Embryonic facial prominence (tissue), 1 donor: ENCODE measurements around the gene MVB12B.

Experiments
- DNase-seq: peaks from one replicate; pipeline ENCODE4 v3.0.0-alpha.2; 2016; ENCODE audit errors: extremely low spot score

Gene MVB12B

DNA sequence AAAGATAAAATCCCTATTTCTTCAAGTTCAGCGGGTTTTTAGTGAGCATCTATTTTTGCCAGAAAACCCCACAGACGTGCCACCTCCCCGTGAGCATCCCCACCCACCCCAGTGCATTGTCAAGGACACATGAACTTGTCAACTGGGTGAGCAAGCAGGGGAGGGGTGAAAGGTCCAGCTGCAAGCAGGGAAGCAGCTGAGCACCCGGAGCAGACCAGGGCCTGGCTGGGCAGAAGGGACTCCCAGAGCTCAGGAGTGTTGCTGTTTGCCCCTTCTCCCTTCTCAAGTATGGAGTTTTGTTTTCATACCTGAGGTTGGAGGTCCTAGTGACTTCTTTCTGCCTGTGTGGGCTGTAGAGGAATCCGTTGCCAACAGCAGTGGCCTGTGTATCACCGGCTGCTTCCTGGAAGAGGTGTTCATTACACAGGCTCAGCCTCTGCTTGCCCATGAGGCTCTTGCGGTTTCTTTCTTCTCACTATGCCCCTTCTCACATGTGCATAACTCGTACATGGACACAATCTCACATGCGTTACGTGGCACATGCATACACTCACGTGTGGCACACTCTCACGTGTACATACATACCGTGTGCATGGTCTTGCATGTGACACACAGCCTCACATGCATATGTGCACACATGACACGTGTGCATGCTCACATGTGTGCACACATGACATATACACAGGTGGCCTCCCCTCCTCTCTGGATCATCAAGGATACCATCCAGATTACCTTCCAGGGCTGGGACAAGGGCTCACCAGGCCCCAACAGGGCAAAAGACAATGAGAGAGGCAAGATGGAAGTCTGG is 126.7 kb downstream of the MVB12B start:
- DNase-seq, result no peak

- DNase-seq, result no peak
Observed at GRCh38 chr9:126454215-126454614, 127.6 kb downstream of the MVB12B start.

GRCh38 chr9:126454795-126455194 is 128.2 kb downstream of the MVB12B start:
- no peak for DNase-seq

- no peak for DNase-seq
Observed at GRCh38 chr9:126456441-126457174, 130.0 kb downstream of the MVB12B start.

DNA sequence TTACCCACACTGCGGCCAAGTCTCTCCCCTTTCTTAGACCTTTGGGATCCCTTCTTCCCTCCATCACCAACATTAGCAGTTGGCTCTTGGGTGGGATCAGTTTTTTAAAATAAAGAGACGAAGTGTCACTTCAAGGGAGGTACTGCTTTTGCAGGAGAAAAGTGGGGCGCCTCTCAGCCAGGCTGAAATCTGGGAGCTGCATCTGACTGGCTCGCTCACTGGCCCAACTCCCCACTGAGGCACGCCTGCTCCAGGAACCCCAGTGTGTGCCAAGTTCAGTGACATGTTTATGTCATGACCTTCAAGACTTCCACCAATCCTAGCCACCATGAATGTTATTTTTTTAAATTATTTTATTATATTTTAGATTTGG is 130.5 kb downstream of the MVB12B start:
- DNase-seq, result no peak

- DNase-seq, result no peak
Observed at GRCh38 chr9:126457890-126458289, 131.3 kb downstream of the MVB12B start.

DNA sequence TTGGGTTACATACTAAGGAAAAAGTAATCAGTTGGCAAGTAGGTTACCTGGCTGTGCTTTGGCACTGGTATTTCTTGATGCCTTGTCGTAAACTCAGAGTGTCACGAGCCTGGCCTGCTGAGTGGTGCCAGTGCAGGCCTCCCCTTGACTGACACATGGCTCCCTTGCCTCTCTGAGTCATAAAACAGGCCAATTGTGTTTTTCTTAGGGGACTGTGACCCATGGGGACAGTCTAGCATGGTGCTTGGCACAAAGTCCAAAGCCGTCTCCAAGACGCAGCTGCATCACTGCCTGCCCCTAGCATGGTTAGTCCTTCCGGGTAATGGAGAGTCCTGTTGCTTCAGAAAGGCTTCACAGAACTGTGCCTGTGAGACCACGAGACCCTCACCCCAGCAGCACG is 132.5 kb downstream of the MVB12B start:
- DNase-seq, result no peak

- DNase-seq, result no peak
Observed at GRCh38 chr9:126459546-126459945, 132.9 kb downstream of the MVB12B start.

- no peak for DNase-seq
Observed at GRCh38 chr9:126459965-126460843, 133.6 kb downstream of the MVB12B start.

DNA sequence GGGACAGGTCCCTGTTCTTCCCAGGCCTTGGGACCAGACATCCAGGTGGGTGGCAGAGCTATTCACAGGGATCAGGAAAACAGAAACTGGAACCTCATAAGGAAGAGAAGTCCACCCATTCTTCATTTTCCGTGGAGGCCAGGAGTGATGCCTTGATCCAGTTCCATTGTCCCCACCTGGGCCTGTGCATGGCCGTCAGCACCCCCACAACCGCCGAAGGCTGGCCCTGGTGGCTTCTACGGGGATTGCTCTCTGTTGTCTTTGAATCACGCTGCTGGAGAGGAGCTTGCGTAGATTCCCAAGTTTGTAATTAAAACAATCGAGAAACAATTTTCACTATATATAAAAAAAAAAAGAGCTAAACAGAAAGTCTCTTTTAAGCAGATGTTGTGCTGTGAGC is 134.4 kb downstream of the MVB12B start:
- DNase-seq, result no peak

DNA sequence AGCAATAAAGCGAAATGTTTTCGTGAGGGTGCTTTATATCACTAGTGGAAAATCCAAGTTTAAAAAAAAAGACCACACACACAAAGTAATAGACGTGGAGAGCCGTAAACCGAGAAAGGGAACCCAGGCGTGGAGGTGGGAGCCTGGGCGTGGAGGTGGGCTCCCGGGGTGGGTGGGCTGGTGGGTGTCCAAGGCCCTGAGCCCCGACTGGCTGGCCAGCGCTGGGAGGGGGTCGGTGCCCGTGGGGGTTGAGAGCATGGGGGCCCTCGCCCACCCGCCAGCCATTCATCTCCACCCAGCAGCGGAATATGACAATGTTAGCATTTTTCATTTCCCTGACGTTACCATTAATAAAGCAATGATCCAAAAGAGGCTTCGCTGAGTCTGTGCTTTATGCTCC is 135.0 kb downstream of the MVB12B start:
- no peak for DNase-seq

DNA sequence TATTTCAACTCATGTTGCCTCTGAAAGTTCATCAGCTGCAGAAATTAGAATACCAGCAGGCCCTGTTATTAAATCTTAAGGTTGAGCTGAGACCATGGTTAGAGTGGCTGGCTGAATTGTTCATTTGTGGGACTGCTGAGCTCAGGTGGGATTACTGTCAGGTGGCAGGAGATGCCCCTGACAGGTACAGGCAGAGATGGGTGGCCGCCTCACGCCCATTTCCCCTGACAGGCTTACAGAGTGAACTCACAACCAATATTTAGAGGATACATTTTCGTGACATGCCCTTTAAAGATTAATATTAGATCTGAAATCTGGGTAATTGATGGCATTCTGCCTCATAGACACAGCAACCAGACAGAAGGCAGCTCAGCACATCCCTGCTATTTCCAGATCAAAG is 136.0 kb downstream of the MVB12B start:
- no peak for DNase-seq

GRCh38 chr9:126463426-126463825 is 136.8 kb downstream of the MVB12B start:
- no peak for DNase-seq

- DNase-seq, result no peak
Observed at GRCh38 chr9:126464694-126465441, 138.2 kb downstream of the MVB12B start.

- no peak for DNase-seq
Observed at GRCh38 chr9:126465977-126466376, 139.3 kb downstream of the MVB12B start.

- DNase-seq, result no peak
Observed at GRCh38 chr9:126468141-126468825, 141.7 kb downstream of the MVB12B start.

- no peak for DNase-seq
Observed at GRCh38 chr9:126470241-126470993, 143.8 kb downstream of the MVB12B start.

DNA sequence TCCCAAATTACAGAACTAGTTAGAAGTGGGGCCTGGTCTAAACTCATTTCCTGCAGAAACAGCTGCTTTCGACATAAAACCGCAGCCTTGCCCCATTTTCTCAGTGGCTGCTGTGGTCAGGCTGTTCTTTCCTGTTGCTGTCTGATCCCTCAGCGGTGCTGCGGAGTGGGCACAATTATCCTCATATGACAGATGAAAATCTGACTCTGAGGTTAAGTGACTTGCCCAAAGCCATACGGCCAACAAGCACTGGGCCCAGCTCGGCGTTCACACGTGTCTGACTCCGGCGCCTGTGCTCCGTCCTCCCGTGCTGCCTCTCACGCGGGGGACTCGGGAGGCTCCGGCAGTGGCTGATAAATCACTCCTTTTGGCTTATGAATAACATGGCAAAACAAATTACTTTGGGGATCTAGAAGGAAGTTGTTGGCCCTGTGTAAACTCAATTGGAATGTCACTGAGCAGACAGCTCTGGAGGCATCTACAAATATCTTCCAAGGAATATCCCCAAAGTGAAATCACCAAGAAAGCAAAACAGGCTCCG is 144.5 kb downstream of the MVB12B start:
- no peak for DNase-seq

DNA sequence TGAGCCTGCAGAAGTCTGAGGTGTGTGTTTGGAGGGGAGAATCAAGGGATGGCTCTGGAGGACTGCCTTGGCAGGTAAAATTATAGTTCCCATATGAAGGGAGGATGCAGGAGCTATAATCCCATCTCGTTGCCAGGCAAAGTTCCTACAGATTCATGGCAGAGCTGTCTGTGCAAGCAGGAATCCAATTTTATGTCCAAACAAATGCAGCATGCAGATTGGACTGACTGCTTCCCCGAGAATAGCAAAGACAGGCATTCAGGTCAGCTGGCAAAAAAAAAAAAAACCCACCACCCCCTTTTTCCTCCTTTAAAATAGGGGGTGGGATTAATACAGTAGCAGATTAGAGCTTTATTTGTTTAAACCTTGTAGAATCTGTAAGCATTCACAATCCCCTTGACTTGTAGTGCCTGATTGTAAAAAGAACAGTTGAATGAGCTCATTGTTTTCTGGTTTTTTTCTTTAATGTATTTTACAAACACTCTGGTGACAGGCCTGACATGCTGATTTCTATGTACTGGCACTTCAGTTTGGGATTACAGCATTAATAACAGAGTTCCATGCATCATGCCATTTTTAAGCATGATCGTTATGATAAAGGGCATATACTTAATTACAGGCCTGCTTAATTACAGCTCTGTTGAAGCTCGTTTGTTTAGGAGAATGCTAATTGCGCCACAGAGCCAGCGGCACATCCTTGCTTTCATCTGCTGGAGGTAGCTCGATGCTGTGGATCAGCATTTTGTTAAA is 145.7 kb downstream of the MVB12B start:
- DNase-seq, result no peak
